ENCODE data around the gene PGRMC1.
"Not testable (repeated sequence)": the region's sequence is repeated elsewhere in the genome, so short reads cannot be mapped to it uniquely, and the experiment has no call there.

The PGRMC1 gene

DNA sequence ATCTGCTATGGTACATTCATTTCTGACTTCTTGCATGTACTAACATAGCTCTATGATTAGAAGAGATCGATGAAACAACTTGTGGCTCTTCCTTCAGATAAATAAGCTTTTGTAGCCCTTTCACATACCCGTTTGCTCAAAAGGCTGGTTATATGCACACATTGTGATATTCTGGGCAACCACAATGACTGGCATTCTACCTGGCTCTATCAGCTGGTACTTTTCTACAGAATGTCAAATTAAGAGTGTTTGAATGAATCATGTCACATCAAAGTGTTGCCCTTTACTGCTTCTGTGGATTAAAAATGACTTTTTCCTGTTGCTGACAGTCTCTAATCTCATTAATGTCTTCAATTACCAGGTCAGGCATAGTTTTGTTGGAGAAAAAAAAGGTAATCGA, 11.6 kb downstream of the PGRMC1 start:
- no peak overlapping the region for H3K4me3 ChIP-seq (ENCODE audit: low read depth, low read length)
- TF ChIP-seq, protein P1, sequence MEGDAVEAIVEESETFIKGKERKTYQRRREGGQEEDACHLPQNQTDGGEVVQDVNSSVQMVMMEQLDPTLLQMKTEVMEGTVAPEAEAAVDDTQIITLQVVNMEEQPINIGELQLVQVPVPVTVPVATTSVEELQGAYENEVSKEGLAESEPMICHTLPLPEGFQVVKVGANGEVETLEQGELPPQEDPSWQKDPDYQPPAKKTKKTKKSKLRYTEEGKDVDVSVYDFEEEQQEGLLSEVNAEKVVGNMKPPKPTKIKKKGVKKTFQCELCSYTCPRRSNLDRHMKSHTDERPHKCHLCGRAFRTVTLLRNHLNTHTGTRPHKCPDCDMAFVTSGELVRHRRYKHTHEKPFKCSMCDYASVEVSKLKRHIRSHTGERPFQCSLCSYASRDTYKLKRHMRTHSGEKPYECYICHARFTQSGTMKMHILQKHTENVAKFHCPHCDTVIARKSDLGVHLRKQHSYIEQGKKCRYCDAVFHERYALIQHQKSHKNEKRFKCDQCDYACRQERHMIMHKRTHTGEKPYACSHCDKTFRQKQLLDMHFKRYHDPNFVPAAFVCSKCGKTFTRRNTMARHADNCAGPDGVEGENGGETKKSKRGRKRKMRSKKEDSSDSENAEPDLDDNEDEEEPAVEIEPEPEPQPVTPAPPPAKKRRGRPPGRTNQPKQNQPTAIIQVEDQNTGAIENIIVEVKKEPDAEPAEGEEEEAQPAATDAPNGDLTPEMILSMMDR (IDR thresholded peaks at IDR 0.05; ENCODE audit: control insufficient read depth, extremely low read depth, insufficient read depth): no peak
- DNase-seq (ENCODE audit: low read depth): no peak

DNA sequence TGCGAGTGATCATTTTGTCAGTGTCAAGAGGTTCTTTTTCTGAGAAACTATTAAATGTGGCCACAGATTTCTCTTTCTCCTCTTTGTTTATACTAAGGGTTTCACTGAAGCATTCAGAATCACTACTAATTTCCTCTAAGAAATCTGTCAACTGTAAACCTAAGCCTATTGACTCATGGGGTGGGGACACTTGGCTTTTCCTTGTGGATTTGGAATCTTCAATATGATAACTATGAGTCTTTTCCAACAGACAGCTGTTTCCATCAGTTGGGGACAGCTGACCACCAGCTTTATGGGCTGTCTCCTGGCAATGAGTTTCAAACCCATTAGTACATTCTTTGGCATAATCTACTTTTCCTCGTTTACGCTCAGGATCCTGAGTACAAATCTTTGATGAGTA, 13.8 kb downstream of the PGRMC1 start:
- no peak overlapping the region for H3K4me3 ChIP-seq (ENCODE audit: low read depth, low read length)
- TF ChIP-seq, protein P1 (IDR thresholded peaks at IDR 0.05; ENCODE audit: control insufficient read depth, extremely low read depth, insufficient read depth): no peak
- DNase-seq (ENCODE audit: low read depth): no peak

DNA sequence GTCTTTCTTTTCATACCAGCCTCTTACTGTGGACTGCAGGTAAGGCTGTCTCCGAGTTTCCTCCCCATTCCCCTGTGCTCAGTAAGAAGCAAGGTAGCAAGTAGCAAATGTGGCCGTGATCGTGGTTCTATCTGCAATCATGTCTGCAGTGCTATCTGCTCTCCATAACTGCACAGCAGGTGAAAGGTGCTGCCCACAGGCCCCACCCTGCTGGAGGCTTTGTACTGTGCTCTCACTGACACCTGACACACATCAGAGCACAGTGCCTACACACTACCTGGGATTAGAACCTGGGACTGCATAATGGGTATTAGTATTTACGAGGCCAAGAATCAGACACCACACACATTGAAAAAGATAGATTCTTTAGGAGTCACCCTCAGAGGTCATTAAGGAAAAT, 15.3 kb downstream of the PGRMC1 start:
- TF ChIP-seq, protein P1 (IDR thresholded peaks at IDR 0.05; ENCODE audit: control insufficient read depth, extremely low read depth, insufficient read depth): no peak
- no peak for DNase-seq (ENCODE audit: low read depth)
- no peak overlapping the region for H3K4me3 ChIP-seq (ENCODE audit: low read depth, low read length)

DNA sequence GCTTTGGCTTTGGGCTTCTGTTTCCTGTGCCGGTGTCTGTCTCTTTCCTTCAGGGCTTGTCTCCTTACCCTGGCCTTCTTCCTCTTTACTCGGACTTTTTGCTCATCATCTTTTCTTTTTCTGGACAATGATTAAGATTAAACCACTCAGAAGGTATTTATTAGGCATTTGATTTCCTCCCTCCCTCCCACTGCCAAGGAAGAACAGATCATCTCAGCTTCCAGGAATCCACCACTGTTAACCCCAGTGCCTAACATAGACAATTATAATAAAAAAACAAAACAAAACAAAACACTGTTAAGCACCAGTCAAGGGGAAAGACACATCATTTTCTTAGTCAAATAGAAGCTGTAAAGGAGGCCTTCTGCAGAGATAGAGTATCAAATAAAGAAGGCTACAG, 16.6 kb downstream of the PGRMC1 start:
- TF ChIP-seq, protein P1 (IDR thresholded peaks at IDR 0.05; ENCODE audit: control insufficient read depth, extremely low read depth, insufficient read depth): no peak
- H3K4me3 ChIP-seq (ENCODE audit: low read depth, low read length): no peak overlapping the region
- DNase-seq (ENCODE audit: low read depth): no peak

DNA sequence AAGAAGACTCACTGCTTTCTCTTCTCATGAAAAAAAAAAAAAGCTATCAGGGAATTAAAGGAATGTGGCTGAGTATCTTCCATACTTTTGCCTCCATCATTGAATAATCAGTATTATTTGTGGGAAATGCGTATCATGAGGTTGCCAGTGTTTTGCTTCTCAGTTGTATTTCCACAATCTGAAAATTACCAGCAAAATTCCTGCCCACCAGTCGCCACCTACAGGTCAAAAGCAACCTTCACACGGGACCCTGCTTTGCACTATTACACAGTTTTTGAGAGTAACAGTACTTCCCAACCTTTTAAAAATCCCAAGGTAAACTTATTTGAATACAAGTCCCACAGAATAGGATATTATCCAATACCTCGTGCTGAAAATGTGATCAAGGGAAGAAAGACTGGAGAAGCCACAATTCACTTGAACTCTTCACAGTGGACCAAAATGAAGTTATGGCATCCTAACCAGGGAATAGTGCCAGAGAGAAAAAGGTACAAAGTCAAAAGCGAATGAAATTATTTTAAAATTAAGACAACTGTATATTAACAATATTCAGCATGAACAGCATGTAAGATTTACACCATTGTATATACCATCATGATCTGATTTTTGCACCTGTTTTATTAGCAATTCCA, 30.4 kb downstream of the PGRMC1 start:
- TF ChIP-seq, protein P1 (IDR thresholded peaks at IDR 0.05; ENCODE audit: control insufficient read depth, extremely low read depth, insufficient read depth): peak; percentile 63
- H3K4me3 ChIP-seq (ENCODE audit: low read depth, low read length): no peak overlapping the region
- DNase-seq (ENCODE audit: low read depth): no peak

DNA sequence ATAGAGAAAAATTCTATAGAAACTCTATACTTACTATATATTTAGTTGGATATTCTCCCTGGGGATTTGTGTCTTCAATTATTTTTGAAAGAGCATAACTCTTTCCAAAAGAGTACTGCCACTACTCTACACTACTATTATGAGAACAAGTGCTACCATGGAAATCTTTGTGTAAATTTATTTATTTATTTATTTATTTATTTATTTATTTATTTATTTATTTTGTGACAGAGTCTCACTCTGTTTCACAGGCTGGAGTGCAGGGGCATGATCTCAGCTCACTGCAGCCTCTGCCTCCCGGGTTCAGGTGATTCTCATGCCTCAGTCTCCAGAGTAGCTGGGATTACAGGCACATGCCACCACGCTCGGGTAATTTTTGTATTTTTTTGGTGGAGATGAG, 31.0 kb downstream of the PGRMC1 start:
- not testable (repeated sequence) for DNase-seq (ENCODE audit: low read depth); H3K4me3 ChIP-seq (ENCODE audit: low read depth, low read length)

DNA sequence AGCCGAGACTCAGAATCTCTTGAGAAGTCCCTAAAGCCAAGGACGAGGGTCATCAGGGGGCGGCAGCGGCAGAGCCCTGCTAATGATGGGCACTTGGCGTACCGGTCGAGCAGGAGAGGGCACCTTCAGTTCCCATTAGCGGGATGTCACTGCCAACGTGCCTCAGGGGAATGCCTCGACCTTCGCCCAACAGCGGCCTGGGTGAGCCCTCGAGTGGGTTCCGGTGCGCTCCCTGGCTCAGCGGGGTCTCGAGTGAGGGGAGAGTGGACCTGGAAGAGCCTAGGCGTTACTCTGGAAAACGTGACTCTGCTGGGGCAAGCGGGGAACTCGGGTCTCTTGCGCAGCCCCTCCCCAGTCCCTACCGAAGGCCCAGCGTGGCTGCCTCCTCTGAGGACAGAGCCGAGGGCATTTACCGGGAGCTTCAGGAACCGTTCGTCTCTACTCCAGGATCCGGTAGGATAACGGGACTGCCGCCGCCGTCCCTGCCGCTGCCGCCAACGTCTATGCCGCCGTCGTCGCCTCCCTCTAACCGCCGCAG, 36.9 kb downstream of the PGRMC1 start:
- DNase-seq (ENCODE audit: low read depth): no peak
- TF ChIP-seq, protein P1 (IDR thresholded peaks at IDR 0.05; ENCODE audit: control insufficient read depth, extremely low read depth, insufficient read depth): no peak
- no peak overlapping the region for H3K4me3 ChIP-seq (ENCODE audit: low read depth, low read length)
